Bronchial epithelial cell (primary cell): ENCODE measurements around the gene CFAP74. TPM values are rescaled to one million over a fixed set of nuclear protein-coding genes. Genes with fewer than 3 reads are reported as not detected.

ENCODE experiments used
- DNase-seq: peaks from one replicate; pipeline ENCODE4 v3.0.0-alpha.2; 2010; ENCODE audit warnings: low read depth
- FAIRE-seq: peaks from 2 replicates; lab custom pipeline; 2011; peaks lifted over from hg19 to GRCh38; lab: Jason Lieb, UNC
- H3K27me3 ChIP-seq: 2 replicates; pipeline ENCODE4 v1.5.1; 2011; ENCODE audit warnings: low read length; ENCODE audit not compliant: control insufficient read depth, insufficient read depth
- H3K36me3 ChIP-seq: 2 replicates; pipeline ENCODE4 v1.5.1; 2011; ENCODE audit warnings: low read length; ENCODE audit not compliant: control insufficient read depth, insufficient read depth
- H3K4me3 ChIP-seq: 2 replicates; pipeline ENCODE4 v1.5.1; 2011; ENCODE audit warnings: mild to moderate bottlenecking, low read depth, low read length, control low read depth
- total RNA-seq: library from RNA; depleted of rRNA; stranded (reverse); fragments of >200 nt; gene quantifications from 2 replicates; pipeline ENCODE4 v1.2.1, GENCODE V29; 2014
- TF ChIP-seq, protein P1 (sequence below): IDR thresholded peaks from 2 replicates; pipeline ENCODE4 v1.5.1; 2011; ENCODE audit warnings: mild to moderate bottlenecking, moderate library complexity, low read length, control low read depth, inconsistent platforms; ENCODE audit not compliant: insufficient read depth, severe bottlenecking

The CFAP74 gene
- total RNA-seq, 1 donor from 2014 or later = not detected

DNA sequence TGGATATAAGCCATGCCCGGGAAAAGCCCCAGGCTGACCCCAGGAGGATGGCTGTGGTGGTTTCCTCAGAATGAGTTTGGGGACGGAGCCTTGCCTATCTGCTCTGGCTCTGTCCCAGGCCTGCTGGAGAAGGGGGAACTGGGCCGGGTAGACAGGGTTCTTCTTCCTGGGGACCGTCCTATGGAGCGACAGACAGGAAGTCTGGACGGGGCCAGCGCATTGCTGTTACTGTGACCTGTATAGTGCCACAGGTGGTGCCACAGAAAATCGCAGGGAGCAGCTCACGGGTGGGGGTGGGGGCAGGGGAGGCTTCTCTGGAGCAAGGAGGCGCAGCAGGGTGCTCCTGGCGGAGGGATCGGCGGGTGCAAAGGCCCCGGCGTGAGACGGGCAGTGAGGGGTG is 36.4 kb downstream of the CFAP74 start:
- FAIRE-seq (no peak), DNase-seq (no peak)
- Histone ChIP-seq H3K36me3 (no peaks in the 10 kb centered on the region), H3K4me3 (no peak overlapping the region), H3K27me3 (no peaks in the 10 kb centered on the region)
- TF ChIP-seq, protein P1, sequence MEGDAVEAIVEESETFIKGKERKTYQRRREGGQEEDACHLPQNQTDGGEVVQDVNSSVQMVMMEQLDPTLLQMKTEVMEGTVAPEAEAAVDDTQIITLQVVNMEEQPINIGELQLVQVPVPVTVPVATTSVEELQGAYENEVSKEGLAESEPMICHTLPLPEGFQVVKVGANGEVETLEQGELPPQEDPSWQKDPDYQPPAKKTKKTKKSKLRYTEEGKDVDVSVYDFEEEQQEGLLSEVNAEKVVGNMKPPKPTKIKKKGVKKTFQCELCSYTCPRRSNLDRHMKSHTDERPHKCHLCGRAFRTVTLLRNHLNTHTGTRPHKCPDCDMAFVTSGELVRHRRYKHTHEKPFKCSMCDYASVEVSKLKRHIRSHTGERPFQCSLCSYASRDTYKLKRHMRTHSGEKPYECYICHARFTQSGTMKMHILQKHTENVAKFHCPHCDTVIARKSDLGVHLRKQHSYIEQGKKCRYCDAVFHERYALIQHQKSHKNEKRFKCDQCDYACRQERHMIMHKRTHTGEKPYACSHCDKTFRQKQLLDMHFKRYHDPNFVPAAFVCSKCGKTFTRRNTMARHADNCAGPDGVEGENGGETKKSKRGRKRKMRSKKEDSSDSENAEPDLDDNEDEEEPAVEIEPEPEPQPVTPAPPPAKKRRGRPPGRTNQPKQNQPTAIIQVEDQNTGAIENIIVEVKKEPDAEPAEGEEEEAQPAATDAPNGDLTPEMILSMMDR = no peak

DNA sequence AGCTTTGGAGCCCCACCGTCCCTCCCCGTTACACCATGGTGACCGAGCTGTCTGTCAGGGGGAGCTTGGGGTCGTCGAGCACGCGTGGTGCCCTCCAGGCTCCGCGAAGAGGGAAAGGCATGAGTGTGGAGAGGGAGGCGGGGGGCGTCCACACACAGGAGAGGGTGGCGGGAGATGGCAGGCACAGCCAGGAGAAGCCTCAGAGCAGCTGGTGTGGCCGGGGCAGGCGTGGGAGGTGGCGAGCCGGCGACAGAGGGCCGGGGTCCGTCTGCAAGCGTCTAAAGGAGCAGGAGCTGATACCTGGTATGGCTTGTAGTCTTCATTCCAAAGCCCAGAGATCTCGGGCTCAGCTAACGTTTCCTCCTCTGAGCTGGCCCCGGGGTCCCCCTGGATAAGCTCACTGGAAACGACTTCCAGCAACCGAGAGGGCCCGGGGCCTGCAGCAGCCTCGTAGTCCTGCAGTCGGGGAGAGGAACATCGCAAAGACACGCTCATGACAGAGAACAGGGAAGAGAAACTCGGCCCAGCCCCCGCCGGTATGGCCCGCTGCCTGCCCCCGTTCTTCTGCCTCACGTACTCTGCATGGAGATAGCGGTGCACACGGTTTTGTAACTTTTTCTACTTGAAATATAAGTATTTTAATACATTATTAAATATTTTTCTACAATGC is 37.4 kb downstream of the CFAP74 start:
- TF ChIP-seq, protein P1 = no peak
- DNase-seq (no peak), FAIRE-seq (no peak)
- Histone ChIP-seq H3K36me3 (no peaks in the 10 kb centered on the region), H3K27me3 (no peaks in the 10 kb centered on the region), H3K4me3 (no peak overlapping the region)

DNA sequence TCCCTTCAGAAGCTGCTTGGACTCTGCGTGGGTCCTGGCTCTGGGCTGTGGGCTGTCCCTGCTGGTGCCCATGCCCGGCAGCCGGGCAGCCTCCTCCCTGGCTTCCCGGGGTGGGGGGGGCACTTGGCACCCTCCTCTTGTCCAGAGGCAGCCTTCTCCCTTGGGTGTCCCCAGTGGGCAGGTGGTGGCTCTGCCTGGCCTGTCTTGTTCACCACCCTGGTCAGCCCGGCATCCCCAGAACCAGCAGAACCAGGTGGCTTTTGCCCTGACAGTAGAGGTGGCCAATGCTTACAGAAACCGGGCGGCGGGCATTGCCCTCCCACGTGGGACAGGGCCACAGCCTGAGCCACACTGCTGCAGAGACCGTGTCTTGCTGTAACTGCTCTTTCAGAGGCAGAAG is 38.0 kb downstream of the CFAP74 start:
- no peaks in the 10 kb centered on the region for H3K36me3 ChIP-seq
- TF ChIP-seq, protein P1 = no peak
- H3K27me3 ChIP-seq = no peaks in the 10 kb centered on the region
- no peak for DNase-seq
- no peak for FAIRE-seq
- H3K4me3 ChIP-seq = no peak overlapping the region

DNA sequence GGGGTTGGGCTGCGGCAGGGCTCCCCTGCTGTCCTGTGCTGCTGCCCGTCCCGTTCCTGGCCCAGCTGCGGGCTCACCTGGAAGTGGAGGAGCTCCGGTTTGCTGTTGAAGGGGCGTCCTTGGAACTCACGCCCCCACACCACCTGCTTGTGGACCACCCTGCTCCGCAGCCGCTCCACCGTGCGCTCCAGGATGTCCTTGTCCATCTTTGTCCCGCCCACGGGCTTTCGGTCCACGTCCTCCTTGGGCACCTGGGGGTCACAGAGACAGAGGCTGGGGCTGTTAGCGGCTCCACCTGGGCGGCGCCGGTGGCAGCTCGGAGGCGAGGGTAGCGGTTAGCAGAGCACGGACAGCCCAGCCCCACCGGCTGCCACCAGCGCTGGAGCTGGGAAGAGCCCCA is 38.8 kb downstream of the CFAP74 start:
- FAIRE-seq (no peak), DNase-seq (no peak)
- H3K36me3 ChIP-seq = no peaks in the 10 kb centered on the region
- TF ChIP-seq, protein P1 = no peak
- H3K4me3 ChIP-seq = no peak overlapping the region
- no peaks in the 10 kb centered on the region for H3K27me3 ChIP-seq

DNA sequence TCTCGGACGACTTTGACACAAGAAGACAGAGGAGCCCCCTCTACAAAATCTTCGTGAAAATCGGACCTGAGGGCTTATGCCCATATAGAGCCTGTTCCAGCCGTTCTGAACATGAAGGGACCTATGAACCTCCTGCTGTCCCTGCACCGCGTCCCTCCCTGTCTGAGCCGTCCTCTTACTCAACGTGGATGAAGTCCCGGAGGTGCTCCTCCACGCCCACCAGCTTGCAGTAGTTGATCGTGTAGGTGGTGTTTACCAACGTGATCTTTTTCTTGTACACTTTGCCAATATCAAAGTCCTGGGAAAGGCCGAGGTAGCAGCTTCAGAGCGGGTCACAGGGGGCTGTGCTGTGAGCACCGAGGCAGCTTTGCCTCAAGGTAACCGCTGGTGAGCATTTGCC is 40.0 kb downstream of the CFAP74 start:
- no peak overlapping the region for H3K4me3 ChIP-seq
- TF ChIP-seq, protein P1 = no peak
- H3K36me3 ChIP-seq = no peaks in the 10 kb centered on the region
- DNase-seq = no peak
- FAIRE-seq = no peak
- no peaks in the 10 kb centered on the region for H3K27me3 ChIP-seq

DNA sequence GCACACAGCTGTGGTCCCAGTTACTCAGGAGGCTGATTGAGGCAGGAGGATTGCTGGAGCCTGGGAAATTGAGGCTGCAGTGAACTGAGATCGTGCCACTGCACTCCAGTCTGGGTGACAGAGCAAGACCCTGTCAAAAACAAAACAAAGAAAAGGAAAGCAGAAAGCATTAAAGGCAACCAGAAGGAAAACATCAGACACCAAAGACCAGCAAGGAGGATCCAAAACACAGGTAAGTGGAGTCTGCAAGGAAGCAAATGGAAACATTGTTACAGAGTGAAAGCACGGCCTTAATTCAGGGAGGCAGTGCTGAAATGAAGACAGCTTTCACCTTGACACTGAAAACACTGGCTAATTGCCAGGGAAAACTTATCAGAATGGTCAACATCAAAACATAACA is 40.8 kb downstream of the CFAP74 start:
- H3K36me3 ChIP-seq = no peaks in the 10 kb centered on the region
- FAIRE-seq (no peak), DNase-seq (no peak)
- H3K4me3 ChIP-seq = no peak overlapping the region
- H3K27me3 ChIP-seq = no peaks in the 10 kb centered on the region
- TF ChIP-seq, protein P1 = no peak
